Effector memory CD4-positive, alpha-beta T cell (primary cell): Measurements from ENCODE around the gene HERPUD2.

ENCODE experiments used
- DNase-seq, 3 donors: peaks; one replicate each; pipeline ENCODE4 v3.0.0-alpha.2; 2020
- H3K27ac ChIP-seq: 2 replicates; pipeline ENCODE4 v1.7.0; 2013; ENCODE audit warnings: mild to moderate bottlenecking, low read length, moderate library complexity; ENCODE audit not compliant: insufficient read depth, poor library complexity, severe bottlenecking
- H3K27me3 ChIP-seq: replicated peaks from 2 replicates; pipeline ENCODE4 v1.7.0; 2013; ENCODE audit warnings: mild to moderate bottlenecking, low read length; ENCODE audit not compliant: insufficient read depth, control insufficient read depth, poor library complexity, severe bottlenecking
- H3K36me3 ChIP-seq: 2 replicates; pipeline ENCODE4 v1.7.0; 2013; ENCODE audit warnings: mild to moderate bottlenecking, low read length, moderate library complexity; ENCODE audit not compliant: control insufficient read depth, insufficient read depth
- H3K4me1 ChIP-seq: 2 replicates; pipeline ENCODE4 v1.7.0; 2013; ENCODE audit warnings: low read length, mild to moderate bottlenecking; ENCODE audit not compliant: control insufficient read depth, insufficient read depth, poor library complexity, severe bottlenecking
- H3K4me3 ChIP-seq: 2 replicates; pipeline ENCODE4 v1.7.0; 2013; ENCODE audit warnings: low read length, low read depth, mild to moderate bottlenecking; ENCODE audit not compliant: insufficient read depth, poor library complexity, severe bottlenecking
- H3K9me3 ChIP-seq: 2 replicates; pipeline ENCODE4 v1.7.0; 2013; ENCODE audit warnings: mild to moderate bottlenecking, low read length, moderate library complexity; ENCODE audit not compliant: control insufficient read depth

The HERPUD2 gene

GRCh38 chr7:35714862-35715261, 19.9 kb upstream of the HERPUD2 start:
- no peaks in the 10 kb centered on the region for H3K27me3 ChIP-seq
- no peak for DNase-seq
- no peak overlapping the region for H3K27ac ChIP-seq
- no peak overlapping the region for H3K4me3 ChIP-seq
- no peaks in the 10 kb centered on the region for H3K9me3 ChIP-seq
- H3K36me3 ChIP-seq = no peaks in the 10 kb centered on the region
- peaks cover 3% of the 10 kb centered on the region for H3K4me1 ChIP-seq

GRCh38 chr7:35714407-35714806, 19.5 kb upstream of the HERPUD2 start:
- H3K27me3 ChIP-seq = no peaks in the 10 kb centered on the region
- no peaks in the 10 kb centered on the region for H3K9me3 ChIP-seq
- DNase-seq = no peak
- H3K36me3 ChIP-seq = no peaks in the 10 kb centered on the region
- H3K4me3 ChIP-seq = no peak overlapping the region
- H3K27ac ChIP-seq = no peak overlapping the region
- H3K4me1 ChIP-seq = peaks cover 6% of the 10 kb centered on the region

- no peaks in the 10 kb centered on the region for H3K36me3 ChIP-seq
- no peak for DNase-seq
- H3K4me1 ChIP-seq = peaks cover 6% of the 10 kb centered on the region
- no peak overlapping the region for H3K27ac ChIP-seq
- no peak overlapping the region for H3K4me3 ChIP-seq
- H3K9me3 ChIP-seq = no peaks in the 10 kb centered on the region
- no peaks in the 10 kb centered on the region for H3K27me3 ChIP-seq
Observed at GRCh38 chr7:35712563-35713226, 17.8 kb upstream of the HERPUD2 start.

- DNase-seq = no peak
- Histone ChIP-seq H3K27ac (no peak overlapping the region), H3K4me3 (no peak overlapping the region), H3K9me3 (no peaks in the 10 kb centered on the region), H3K36me3 (no peaks in the 10 kb centered on the region), H3K4me1 (peaks cover 6% of the 10 kb centered on the region), H3K27me3 (no peaks in the 10 kb centered on the region)
Observed at GRCh38 chr7:35707422-35707821, 12.5 kb upstream of the HERPUD2 start.

GRCh38 chr7:35705932-35706461, 11.1 kb upstream of the HERPUD2 start:
- no peak for DNase-seq
- H3K27me3 ChIP-seq = no peaks in the 10 kb centered on the region
- peaks cover 6% of the 10 kb centered on the region for H3K4me1 ChIP-seq
- no peaks in the 10 kb centered on the region for H3K9me3 ChIP-seq
- H3K4me3 ChIP-seq = no peak overlapping the region
- H3K36me3 ChIP-seq = no peaks in the 10 kb centered on the region
- no peak overlapping the region for H3K27ac ChIP-seq

- Histone ChIP-seq H3K27ac (no peak overlapping the region), H3K9me3 (no peaks in the 10 kb centered on the region), H3K4me1 (no peaks in the 10 kb centered on the region), H3K27me3 (no peaks in the 10 kb centered on the region), H3K4me3 (no peak overlapping the region), H3K36me3 (no peaks in the 10 kb centered on the region)
- no peak for DNase-seq
Observed at GRCh38 chr7:35704261-35704660, 9.3 kb upstream of the HERPUD2 start.

- no peak for DNase-seq
- H3K27me3 ChIP-seq = no peaks in the 10 kb centered on the region
- H3K4me3 ChIP-seq = no peak overlapping the region
- H3K36me3 ChIP-seq = no peaks in the 10 kb centered on the region
- no peaks in the 10 kb centered on the region for H3K4me1 ChIP-seq
- no peaks in the 10 kb centered on the region for H3K9me3 ChIP-seq
- no peak overlapping the region for H3K27ac ChIP-seq
Observed at GRCh38 chr7:35702541-35702940, 7.6 kb upstream of the HERPUD2 start.

GRCh38 chr7:35701287-35701900, 6.5 kb upstream of the HERPUD2 start:
- Histone ChIP-seq H3K36me3 (no peaks in the 10 kb centered on the region), H3K4me3 (no peak overlapping the region), H3K9me3 (no peaks in the 10 kb centered on the region), H3K4me1 (no peaks in the 10 kb centered on the region), H3K27me3 (no peaks in the 10 kb centered on the region), H3K27ac (no peak overlapping the region)
- DNase-seq = no peak

GRCh38 chr7:35700865-35701264, 5.9 kb upstream of the HERPUD2 start:
- no peak overlapping the region for H3K27ac ChIP-seq
- no peak for DNase-seq
- no peak overlapping the region for H3K4me3 ChIP-seq
- no peaks in the 10 kb centered on the region for H3K9me3 ChIP-seq
- no peaks in the 10 kb centered on the region for H3K36me3 ChIP-seq
- H3K4me1 ChIP-seq = peaks cover 4% of the 10 kb centered on the region
- no peaks in the 10 kb centered on the region for H3K27me3 ChIP-seq

GRCh38 chr7:35700333-35700732, 5.4 kb upstream of the HERPUD2 start:
- no peak for DNase-seq
- Histone ChIP-seq H3K9me3 (no peaks in the 10 kb centered on the region), H3K4me1 (peaks cover 6% of the 10 kb centered on the region), H3K27ac (no peak overlapping the region), H3K27me3 (no peaks in the 10 kb centered on the region), H3K36me3 (no peaks in the 10 kb centered on the region), H3K4me3 (no peak overlapping the region)
